H9 (cell line): ENCODE results near the gene MAPK6. TPM values are rescaled to one million over a fixed set of nuclear protein-coding genes. Genes with fewer than 3 reads are reported as not detected.

Experiments used
- DNase-seq: peaks from one replicate; pipeline ENCODE4 v3.0.0-alpha.2; 2017
- H2AFZ ChIP-seq: one replicate; pipeline ENCODE4 v1.6.1; 2013; ENCODE audit warnings: mild to moderate bottlenecking, low read length, control low read depth, moderate library complexity
- H2AK5ac ChIP-seq: 2 replicates; pipeline ENCODE4 v1.6.1; 2013; ENCODE audit warnings: low read length, control low read depth, mixed read lengths; ENCODE audit not compliant: insufficient read length
- H2BK120ac ChIP-seq: one replicate; pipeline ENCODE4 v1.6.1; 2013; ENCODE audit warnings: low read depth, mild to moderate bottlenecking, low read length, control low read depth, inconsistent platforms; ENCODE audit not compliant: poor library complexity, severe bottlenecking
- H2BK12ac ChIP-seq: 2 replicates; pipeline ENCODE4 v1.6.1; 2013; ENCODE audit warnings: low read length, control low read depth, mixed read lengths, low read depth; ENCODE audit not compliant: insufficient read length
- H2BK15ac ChIP-seq: 2 replicates; pipeline ENCODE4 v1.6.1; 2013; ENCODE audit warnings: low read depth, low read length, control low read depth
- H2BK20ac ChIP-seq: one replicate; pipeline ENCODE4 v1.6.1; 2013; ENCODE audit warnings: low read depth, mild to moderate bottlenecking, low read length, control low read depth, inconsistent platforms; ENCODE audit not compliant: poor library complexity, severe bottlenecking
- H2BK5ac ChIP-seq: 2 replicates; pipeline ENCODE4 v1.6.1; 2013; ENCODE audit warnings: low read length, control low read depth, mixed read lengths; ENCODE audit not compliant: insufficient read length
- H3K14ac ChIP-seq: 2 replicates; pipeline ENCODE4 v1.6.1; 2013; ENCODE audit warnings: low read length, control low read depth; ENCODE audit not compliant: insufficient read depth
- H3K18ac ChIP-seq: 2 replicates; pipeline ENCODE4 v1.6.1; 2013; ENCODE audit warnings: low read depth, mild to moderate bottlenecking, mixed read lengths, low read length, control low read depth; ENCODE audit not compliant: insufficient read length
- H3K23ac ChIP-seq: 2 replicates; pipeline ENCODE4 v1.6.1; 2013; ENCODE audit warnings: low read length, control low read depth, mixed read lengths, low read depth; ENCODE audit not compliant: insufficient read length
- H3K23me2 ChIP-seq: 2 replicates; pipeline ENCODE4 v1.6.1; 2013; ENCODE audit warnings: low read depth, mild to moderate bottlenecking, mixed read lengths, low read length, control low read depth; ENCODE audit not compliant: insufficient read length, poor library complexity, severe bottlenecking
- H3K27ac ChIP-seq: 2 replicates; pipeline ENCODE4 v1.5.1; 2013; ENCODE audit warnings: low read length, control low read depth, mixed read lengths, low read depth; ENCODE audit not compliant: insufficient read length
- H3K27me3 ChIP-seq: 2 replicates; pipeline ENCODE4 v1.6.1; 2013; ENCODE audit warnings: low read length, control low read depth, inconsistent platforms; ENCODE audit not compliant: insufficient read depth
- H3K4ac ChIP-seq: 2 replicates; pipeline ENCODE4 v1.6.1; 2013; ENCODE audit warnings: low read depth, mild to moderate bottlenecking, control low read depth, inconsistent platforms, low read length, moderate library complexity
- H3K4me1 ChIP-seq: 2 replicates; pipeline ENCODE4 v1.6.1; 2013; ENCODE audit warnings: low read length, control low read depth, inconsistent platforms; ENCODE audit not compliant: insufficient read depth
- H3K4me2 ChIP-seq: 2 replicates; pipeline ENCODE4 v1.6.1; 2013; ENCODE audit warnings: low read length, control low read depth, mixed read lengths; ENCODE audit not compliant: insufficient read length, insufficient read depth
- H3K56ac ChIP-seq: 2 replicates; pipeline ENCODE4 v1.6.1; 2013; ENCODE audit warnings: low read depth, mild to moderate bottlenecking, mixed read lengths, low read length, control low read depth; ENCODE audit not compliant: insufficient read length
- H3K79me1 ChIP-seq: 2 replicates; pipeline ENCODE4 v1.6.1; 2013; ENCODE audit warnings: low read depth, mild to moderate bottlenecking, moderate library complexity, low read length, control low read depth, inconsistent platforms; ENCODE audit not compliant: insufficient read depth, poor library complexity, severe bottlenecking
- H3K79me2 ChIP-seq: 2 replicates; pipeline ENCODE4 v1.6.1; 2013; ENCODE audit warnings: low read length, control low read depth, inconsistent platforms; ENCODE audit not compliant: insufficient read depth
- H3K9ac ChIP-seq: 2 replicates; pipeline ENCODE4 v1.6.1; 2013; ENCODE audit warnings: low read length, control low read depth, mixed read lengths; ENCODE audit not compliant: insufficient read length; ENCODE audit errors: extremely low read depth
- H3K9me3 ChIP-seq: one replicate; pipeline ENCODE4 v1.6.1; 2013; ENCODE audit warnings: low read depth, low read length, inconsistent platforms; ENCODE audit not compliant: control insufficient read depth
- H3T11ph ChIP-seq: one replicate; pipeline ENCODE4 v1.6.1; 2013; ENCODE audit warnings: mild to moderate bottlenecking, low read length, control low read depth, inconsistent platforms
- H4K20me1 ChIP-seq: one replicate; pipeline ENCODE4 v1.6.1; 2013; ENCODE audit not compliant: control insufficient read depth, insufficient read length, insufficient read depth
- H4K5ac ChIP-seq: 2 replicates; pipeline ENCODE4 v1.6.1; 2013; ENCODE audit warnings: low read depth, mild to moderate bottlenecking, mixed read lengths, low read length, control low read depth; ENCODE audit not compliant: insufficient read length
- H4K8ac ChIP-seq: replicated peaks from 2 replicates; pipeline ENCODE4 v1.6.1; 2013; ENCODE audit warnings: low read length, control low read depth, mixed read lengths, low read depth; ENCODE audit not compliant: insufficient read length
- H4K91ac ChIP-seq: 2 replicates; pipeline ENCODE4 v1.6.1; 2013; ENCODE audit warnings: low read depth, mild to moderate bottlenecking, moderate library complexity, mixed read lengths, low read length, control low read depth; ENCODE audit not compliant: insufficient read length
- H3K27ac Mint-ChIP-seq, 3 experiments: 2 replicates in 2 of 3; 3 replicates in 1 of 3; pipeline ENCODE4 v1.8.0; 2020 to 2021; ENCODE audit warnings: mixed read lengths in 3 of 3, mild to moderate bottlenecking in 1 of 3, moderate library complexity in 1 of 3
- H3K27me3 Mint-ChIP-seq: 2 replicates; pipeline ENCODE4 v1.8.0; 2021; ENCODE audit warnings: low read depth, mild to moderate bottlenecking, moderate library complexity, mixed read lengths
- H3K36me3 Mint-ChIP-seq, 3 experiments: 2 replicates in 2 of 3; 3 replicates in 1 of 3; pipeline ENCODE4 v1.8.0; 2020 to 2021; ENCODE audit warnings: low read depth in 3 of 3, mixed read lengths in 3 of 3; ENCODE audit not compliant: insufficient read depth in 1 of 3
- H3K4me1 Mint-ChIP-seq, 2 experiments: 2 replicates each; pipeline ENCODE4 v1.8.0; 2020; ENCODE audit warnings: mixed read lengths in 2 of 2
- H3K4me3 Mint-ChIP-seq, 2 experiments: 2 replicates in 1 of 2; 3 replicates in 1 of 2; pipeline ENCODE4 v1.8.0; 2020 to 2021; ENCODE audit warnings: mild to moderate bottlenecking in 2 of 2, mixed read lengths in 2 of 2, moderate library complexity in 1 of 2
- H3K9me3 Mint-ChIP-seq, 2 experiments: 2 replicates in 1 of 2; 3 replicates in 1 of 2; pipeline ENCODE4 v1.8.0; 2020; ENCODE audit warnings: mild to moderate bottlenecking in 2 of 2, mixed read lengths in 2 of 2, moderate library complexity in 1 of 2
- WGBS: extraction: QIAGEN DNeasy Blood & Tissue Kit; methylation state at CpG from one replicate; pipeline ENCODE4 v1.1.7; 2013; ENCODE audit warnings: missing lambda C conversion rate, low lambda C conversion rate, mixed read lengths; ENCODE audit not compliant: insufficient read length; ENCODE audit errors: extremely low coverage; 5-methylcytosine and 5-hydroxymethylcytosine counted together
- total RNA-seq: library from RNA; stranded (reverse); gene quantifications from 2 replicates; pipeline ENCODE4 v1.2.1, GENCODE V29; 2021
- TF ChIP-seq, protein P1 (sequence below): fragments of 200-600 bp; sonication (generic); conservative IDR thresholded peaks from 3 replicates; pipeline ENCODE4 v1.8.0; 2021; ENCODE audit warnings: antibody characterized with exemption, mild to moderate bottlenecking

The MAPK6 gene
- total RNA-seq, 1 experiment from 2014 or later = 88.6 TPM

DNA sequence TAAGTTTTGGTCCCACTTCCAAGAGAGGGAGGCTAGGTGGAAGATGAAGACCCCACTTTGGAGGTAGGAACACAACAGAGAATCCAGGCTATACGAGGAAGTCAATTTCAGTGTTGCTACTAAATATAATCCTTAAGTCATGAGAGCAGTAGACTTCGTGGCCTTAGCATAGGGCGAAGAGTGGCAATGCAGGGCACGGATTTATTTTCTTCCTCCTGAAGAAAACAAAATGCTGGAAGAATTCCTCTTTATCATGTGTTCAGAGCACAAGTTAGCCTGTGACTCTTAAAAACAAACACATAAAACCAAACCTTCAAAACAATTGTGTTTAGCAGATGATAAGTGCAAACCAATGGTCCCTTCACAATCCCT lies 74.1 kb downstream of the MAPK6 start:
- Histone ChIP-seq H2BK20ac (no peak overlapping the region), H2AFZ (no peak overlapping the region), H3K23me2 (no peaks in the 10 kb centered on the region), H3K4ac (no peak overlapping the region), H3K27me3 (no peaks in the 10 kb centered on the region), H3K56ac (no peak overlapping the region), H3K23ac (no peak overlapping the region), H3K9ac (no peak overlapping the region), H3K18ac (no peak overlapping the region), H3K79me1 (no peaks in the 10 kb centered on the region), H2AK5ac (no peak overlapping the region), H4K5ac (no peak overlapping the region), H2BK15ac (no peak overlapping the region), H3K79me2 (no peaks in the 10 kb centered on the region), H3K4me1 (no peaks in the 10 kb centered on the region), H2BK120ac (no peak overlapping the region), H2BK12ac (no peak overlapping the region), H4K20me1 (no peaks in the 10 kb centered on the region), H3K9me3 (no peaks in the 10 kb centered on the region), H4K8ac (no peak overlapping the region), H3K14ac (no peak overlapping the region), H3K27ac (no peak overlapping the region), H3K4me2 (no peak overlapping the region), H4K91ac (no peak overlapping the region), H3T11ph (no peak overlapping the region), H2BK5ac (no peak overlapping the region)
- no peak overlapping the region for H3K27ac Mint-ChIP-seq
- no peak overlapping the region for H3K4me3 Mint-ChIP-seq
- H3K36me3 Mint-ChIP-seq = 0 out of 7 replicates have a peak, but pooled peaks cover 0 to 4% (median 0%) of the 10 kb centered on the region in 3 experiments
- H3K27me3 Mint-ChIP-seq = no peaks in the 10 kb centered on the region
- WGBS = no CpG with 5 or more reads among the region's 4 CpGs
- H3K9me3 Mint-ChIP-seq = peaks cover 10 to 12% of the 10 kb centered on the region in 2 experiments
- H3K4me1 Mint-ChIP-seq = no peaks in the 10 kb centered on the region
- TF ChIP-seq, protein P1, sequence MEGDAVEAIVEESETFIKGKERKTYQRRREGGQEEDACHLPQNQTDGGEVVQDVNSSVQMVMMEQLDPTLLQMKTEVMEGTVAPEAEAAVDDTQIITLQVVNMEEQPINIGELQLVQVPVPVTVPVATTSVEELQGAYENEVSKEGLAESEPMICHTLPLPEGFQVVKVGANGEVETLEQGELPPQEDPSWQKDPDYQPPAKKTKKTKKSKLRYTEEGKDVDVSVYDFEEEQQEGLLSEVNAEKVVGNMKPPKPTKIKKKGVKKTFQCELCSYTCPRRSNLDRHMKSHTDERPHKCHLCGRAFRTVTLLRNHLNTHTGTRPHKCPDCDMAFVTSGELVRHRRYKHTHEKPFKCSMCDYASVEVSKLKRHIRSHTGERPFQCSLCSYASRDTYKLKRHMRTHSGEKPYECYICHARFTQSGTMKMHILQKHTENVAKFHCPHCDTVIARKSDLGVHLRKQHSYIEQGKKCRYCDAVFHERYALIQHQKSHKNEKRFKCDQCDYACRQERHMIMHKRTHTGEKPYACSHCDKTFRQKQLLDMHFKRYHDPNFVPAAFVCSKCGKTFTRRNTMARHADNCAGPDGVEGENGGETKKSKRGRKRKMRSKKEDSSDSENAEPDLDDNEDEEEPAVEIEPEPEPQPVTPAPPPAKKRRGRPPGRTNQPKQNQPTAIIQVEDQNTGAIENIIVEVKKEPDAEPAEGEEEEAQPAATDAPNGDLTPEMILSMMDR = no peak
- DNase-seq = no peak
